KBM-7 (cell line): ENCODE measurements around the gene CKAP4.
A peak's percentile ranks its signal among the peaks of the same experiment; 100 is the strongest.

Experiments used
- DNase-seq: peaks from one replicate; pipeline ENCODE4 v3.0.0-alpha.2; 2015
- in situ Hi-C: fragments of 300-500 bp; cut with MboI; formaldehyde crosslinking; loops from 2 replicates; pipeline ENCODE4 v1.14.3; 2020; ENCODE audit warnings: low sequenced_read_pairs, low pct_unique_long_range_greater_than_20kb, mixed read lengths

CKAP4 gene

GRCh38 chr12:106248312-106248845, 559 bp upstream of the CKAP4 start:
- peak; percentile 40 for DNase-seq

GRCh38 chr12:106246891-106247673, 738 bp downstream of the CKAP4 start:
- in situ Hi-C loops, result loop anchor here (25.0 kb wide), 2 partner anchors 115 to 665 kb away; partner anchors contain the start of gene POLR3B
- peak; percentile 33 for DNase-seq

More at GRCh38 chr12:106248312-106248845, 559 bp upstream of the CKAP4 start:
- in situ Hi-C loops, result loop anchor here (25.0 kb wide), 2 partner anchors 114 to 664 kb away; partner anchors contain the start of gene POLR3B

DNA sequence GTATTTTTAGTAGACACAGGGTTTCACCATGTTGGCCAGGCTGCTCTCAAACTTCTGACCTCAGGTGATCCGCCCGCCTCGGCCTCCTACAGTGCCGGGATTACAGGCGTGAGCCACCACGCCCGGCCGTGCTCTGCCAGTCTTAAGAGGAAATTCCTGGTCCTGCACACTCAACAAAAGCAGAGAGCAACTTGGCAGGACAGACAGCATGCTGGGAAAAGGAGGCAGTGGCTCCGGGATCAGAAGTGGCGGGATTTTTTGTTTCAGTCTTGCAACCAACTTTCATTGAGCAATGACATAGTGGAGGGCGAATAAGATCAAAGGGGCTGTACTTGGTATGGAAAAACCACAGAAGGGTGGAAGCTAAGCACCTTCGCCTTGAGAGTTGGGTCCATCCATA, 2.1 kb downstream of the CKAP4 start:
- DNase-seq, result no peak
- in situ Hi-C loops, result loop anchor here (25.0 kb wide), 2 partner anchors 117 to 667 kb away; partner anchors contain the start of gene POLR3B

DNA sequence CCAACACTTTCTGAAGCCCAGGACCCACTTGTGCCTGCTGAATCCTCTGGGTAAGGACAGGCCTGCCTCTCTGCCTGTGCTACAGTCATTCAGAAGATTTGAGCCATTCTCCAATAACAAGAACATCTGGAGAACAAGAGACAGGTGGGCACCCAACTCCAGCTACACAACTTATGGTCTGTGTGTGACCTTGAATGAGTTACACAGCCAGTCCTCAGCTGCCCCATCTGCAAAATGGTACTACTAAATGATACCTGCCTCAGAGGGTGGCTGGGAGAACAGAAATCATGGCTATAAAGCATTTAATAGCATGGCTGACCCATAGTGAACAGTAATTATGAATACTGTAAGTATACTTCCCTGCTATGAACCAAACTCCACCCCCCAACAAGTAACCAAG, 4.2 kb downstream of the CKAP4 start:
- in situ Hi-C loops, result loop anchor here (25.0 kb wide), 2 partner anchors 119 to 669 kb away; partner anchors contain the start of gene POLR3B
- DNase-seq, result no peak

DNA sequence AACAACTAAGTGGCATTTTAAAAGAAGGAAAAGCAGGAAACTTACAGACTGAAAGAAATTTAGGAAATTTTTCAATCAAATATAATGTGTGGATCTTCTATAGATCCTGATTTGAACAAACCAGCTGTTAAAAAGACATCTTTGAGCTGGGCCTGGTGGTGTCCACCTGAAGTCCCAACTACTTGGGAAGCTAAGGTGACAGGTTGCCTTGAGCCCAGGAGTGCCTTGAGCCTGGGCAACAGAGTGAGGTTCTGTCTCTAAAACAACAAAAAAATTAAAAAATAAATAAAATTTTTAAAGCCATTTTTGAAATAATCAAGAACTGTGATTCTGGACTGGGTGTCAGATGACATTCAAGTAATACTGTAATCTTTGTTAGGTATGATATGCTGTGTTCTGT, 7.0 kb downstream of the CKAP4 start:
- no peak for DNase-seq
- in situ Hi-C loops, result loop anchor here (25.0 kb wide), 2 partner anchors 121 to 671 kb away; partner anchors contain the start of gene POLR3B

DNA sequence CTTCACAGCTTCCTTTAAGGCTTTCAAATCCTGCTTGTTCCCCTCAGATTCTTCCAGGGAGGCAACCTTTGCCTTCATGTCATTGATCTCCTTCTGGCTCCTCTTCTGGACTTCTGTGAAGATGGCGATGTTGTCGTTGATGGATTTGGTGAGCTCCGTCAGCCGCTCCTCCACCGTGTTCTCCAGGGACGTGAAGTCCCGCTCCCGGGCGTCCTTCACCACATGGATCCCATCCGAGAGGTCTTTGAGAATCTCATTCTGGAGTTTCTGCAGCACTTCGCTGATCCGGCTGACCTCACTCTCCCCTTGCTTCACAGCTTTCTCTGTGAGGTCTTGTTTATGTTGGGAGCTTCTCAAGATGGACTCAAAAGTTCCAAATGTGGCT, 7.9 kb downstream of the CKAP4 start:
- in situ Hi-C loops, result loop anchor here (25.0 kb wide), 2 partner anchors 122 to 672 kb away; partner anchors contain the start of gene POLR3B
- DNase-seq, result no peak

- in situ Hi-C loops, result loop anchor here (25.0 kb wide), 2 partner anchors 123 to 673 kb away; partner anchors contain the start of gene POLR3B
These were observed 8.4 kb downstream of the CKAP4 start for GRCh38 chr12:106239241-106239950.

GRCh38 chr12:106238146-106238545, 9.7 kb downstream of the CKAP4 start:
- in situ Hi-C loops, result loop anchor here (25.0 kb wide), 2 partner anchors 124 to 674 kb away; partner anchors contain the start of gene POLR3B
- DNase-seq, result no peak

More at GRCh38 chr12:106239241-106239950, 8.4 kb downstream of the CKAP4 start:
- no peak for DNase-seq

DNA sequence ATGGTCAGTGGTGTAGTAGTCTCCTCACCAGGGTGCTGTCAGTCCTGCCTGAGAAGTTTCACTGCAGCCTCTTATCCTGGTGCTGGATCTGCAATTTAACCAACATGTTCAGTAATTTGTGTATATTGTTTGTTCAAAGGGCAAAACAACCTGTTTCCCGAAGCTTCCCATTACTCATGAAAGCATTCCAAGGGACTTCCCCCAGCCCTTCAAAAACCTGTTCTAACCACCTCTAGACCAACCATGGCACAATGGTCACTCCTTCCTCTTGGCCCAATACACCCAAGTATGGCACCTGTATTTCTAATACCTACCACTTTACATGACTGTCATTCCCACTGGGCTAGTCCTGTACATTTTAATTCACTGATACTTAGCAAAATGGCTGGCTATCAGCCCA, 12.1 kb downstream of the CKAP4 start:
- in situ Hi-C loops, result loop anchor here (25.0 kb wide), 2 partner anchors 127 to 677 kb away; partner anchors contain the start of gene POLR3B
- DNase-seq, result no peak

GRCh38 chr12:106234449-106234848, 13.4 kb downstream of the CKAP4 start:
- in situ Hi-C loops, result loop anchor here (25.0 kb wide), 2 partner anchors 128 to 678 kb away; partner anchors contain the start of gene POLR3B
- no peak for DNase-seq

- in situ Hi-C loops, result loop anchor here (25.0 kb wide), 2 partner anchors 129 to 679 kb away; partner anchors contain the start of gene POLR3B
- DNase-seq, result no peak
These were observed 14.8 kb downstream of the CKAP4 start for GRCh38 chr12:106233011-106233410.

DNA sequence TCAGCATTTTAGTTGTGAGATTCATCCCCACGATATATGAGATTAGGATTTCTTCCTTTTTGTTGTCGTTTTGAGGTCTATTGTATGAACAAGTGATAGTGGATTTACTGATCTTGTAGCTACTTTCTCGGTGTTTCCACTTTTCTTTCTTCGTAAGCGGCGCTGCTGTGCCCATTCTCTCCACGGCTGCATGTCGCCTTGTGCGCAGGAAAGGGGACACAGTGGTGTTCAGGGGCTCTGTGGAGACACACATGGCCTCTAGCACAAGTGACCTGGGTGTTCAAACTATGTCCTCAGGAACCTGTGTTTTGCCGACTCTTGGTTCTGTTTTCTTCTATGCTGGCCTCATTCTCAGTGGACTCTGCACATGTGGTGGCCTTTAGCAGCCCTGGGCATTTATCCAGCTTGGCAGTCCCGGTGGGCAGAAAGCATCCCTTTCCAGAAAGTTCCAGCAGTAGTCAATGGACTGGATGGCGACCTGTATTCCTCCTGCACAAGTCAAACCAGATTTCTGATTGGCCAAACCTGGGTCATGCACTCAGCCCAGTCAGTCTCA, 18.7 kb downstream of the CKAP4 start:
- in situ Hi-C loops, result loop anchor here (25.0 kb wide), 2 partner anchors 133 to 683 kb away; partner anchors contain the start of gene POLR3B
- DNase-seq, result no peak

DNA sequence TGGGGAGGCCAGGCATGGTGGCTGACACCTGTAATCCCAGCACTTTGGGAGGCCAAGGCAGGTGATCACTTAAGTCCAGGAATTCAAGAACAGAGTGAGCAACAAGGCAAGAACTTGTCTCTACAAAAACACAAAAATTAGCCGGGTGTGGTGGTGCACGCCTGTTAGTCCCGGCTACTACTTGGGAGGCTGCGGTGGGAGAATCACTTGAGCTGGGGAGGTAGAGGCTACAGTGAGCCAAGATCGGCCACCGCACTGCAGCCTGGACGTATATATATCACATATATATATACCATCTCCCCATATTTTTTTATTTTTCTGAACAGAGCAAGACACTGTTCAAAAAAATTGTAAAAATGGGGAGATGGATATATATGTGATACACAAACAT, 19.5 kb downstream of the CKAP4 start:
- in situ Hi-C loops, result loop anchor here (25.0 kb wide), 2 partner anchors 134 to 684 kb away; partner anchors contain the start of gene POLR3B
- DNase-seq, result no peak

- in situ Hi-C loops, result loop anchor here (25.0 kb wide), 2 partner anchors 135 to 685 kb away; partner anchors contain the start of gene POLR3B
These were observed 20.0 kb downstream of the CKAP4 start for GRCh38 chr12:106227641-106228319.

DNA sequence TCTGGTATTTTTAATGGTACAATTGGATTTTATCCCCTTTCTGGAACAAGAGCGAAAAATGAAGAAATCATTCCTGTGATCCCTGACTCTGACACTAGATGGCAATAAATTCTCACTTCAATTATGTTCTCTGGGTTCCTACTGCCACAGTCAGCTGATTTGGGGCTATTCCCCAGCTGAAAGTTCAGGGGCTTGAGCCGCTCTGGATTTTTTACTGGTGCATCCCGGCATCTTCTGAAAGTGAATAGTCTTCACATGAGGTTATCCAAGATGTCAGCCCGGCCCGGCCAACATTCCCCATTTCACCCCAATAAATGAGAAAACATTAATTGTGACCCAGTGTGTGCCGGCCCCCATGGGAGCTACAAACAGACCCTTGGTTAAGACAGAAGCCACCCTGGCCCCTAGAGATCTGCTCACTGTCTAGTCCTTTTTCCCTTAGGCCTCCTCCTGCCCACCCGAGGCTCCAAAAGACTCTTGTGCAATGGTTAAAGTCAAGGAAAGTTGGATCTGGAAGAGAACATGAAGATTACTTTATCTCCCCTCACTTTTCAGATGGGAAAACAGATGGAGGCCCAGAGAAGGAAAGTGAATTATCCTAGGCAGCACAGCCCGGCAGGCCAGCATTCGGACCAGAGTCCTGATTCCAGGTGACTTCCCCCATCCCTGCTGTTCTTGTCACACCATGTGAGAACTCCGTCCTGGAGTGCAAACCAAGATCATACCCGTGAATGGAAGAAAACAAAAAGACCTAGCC, 20.8 kb downstream of the CKAP4 start:
- in situ Hi-C loops, result loop anchor here (25.0 kb wide), 2 partner anchors 135 to 685 kb away; partner anchors contain the start of gene POLR3B
- peak; percentile 77 for DNase-seq

More at GRCh38 chr12:106227641-106228319, 20.0 kb downstream of the CKAP4 start:
- no peak for DNase-seq

- DNase-seq, result no peak
- in situ Hi-C loops, result no loop called here
These were observed 23.5 kb downstream of the CKAP4 start for GRCh38 chr12:106224355-106224706.
